ENCODE measurements around the gene TNFRSF8.

Gene TNFRSF8

GRCh38 chr1:12178511-12178910, 115.4 kb downstream of the TNFRSF8 start:
- in situ Hi-C loops (cut with MboI; ENCODE audit: low pct_unique_long_range_greater_than_20kb, low sequenced_read_pairs) = no loop called here
- DNase-seq = no peak

- DNase-seq = no peak
- in situ Hi-C loops (cut with MboI; ENCODE audit: low pct_unique_long_range_greater_than_20kb, low sequenced_read_pairs) = no loop called here
Measured at GRCh38 chr1:12179111-12179519, 116.0 kb downstream of the TNFRSF8 start.

- no peak for DNase-seq
- in situ Hi-C loops (cut with MboI; ENCODE audit: low pct_unique_long_range_greater_than_20kb, low sequenced_read_pairs) = no loop called here
Measured at GRCh38 chr1:12179676-12180075, 116.6 kb downstream of the TNFRSF8 start.

GRCh38 chr1:12180315-12180714, 117.2 kb downstream of the TNFRSF8 start:
- no peak for DNase-seq
- in situ Hi-C loops (cut with MboI; ENCODE audit: low pct_unique_long_range_greater_than_20kb, low sequenced_read_pairs) = no loop called here

GRCh38 chr1:12180903-12181302, 117.8 kb downstream of the TNFRSF8 start:
- no peak for DNase-seq
- in situ Hi-C loops (cut with MboI; ENCODE audit: low pct_unique_long_range_greater_than_20kb, low sequenced_read_pairs) = no loop called here

- no peak for DNase-seq
- in situ Hi-C loops (cut with MboI; ENCODE audit: low pct_unique_long_range_greater_than_20kb, low sequenced_read_pairs) = no loop called here
Measured at GRCh38 chr1:12181568-12181967, 118.5 kb downstream of the TNFRSF8 start.

GRCh38 chr1:12182410-12182984, 119.4 kb downstream of the TNFRSF8 start:
- no peak for DNase-seq
- in situ Hi-C loops (cut with MboI; ENCODE audit: low pct_unique_long_range_greater_than_20kb, low sequenced_read_pairs) = no loop called here

GRCh38 chr1:12183095-12183794, 120.1 kb downstream of the TNFRSF8 start:
- no peak for DNase-seq
- in situ Hi-C loops (cut with MboI; ENCODE audit: low pct_unique_long_range_greater_than_20kb, low sequenced_read_pairs) = no loop called here

GRCh38 chr1:12184008-12184681, 121.0 kb downstream of the TNFRSF8 start:
- DNase-seq = peak; percentile 89
- in situ Hi-C loops (cut with MboI; ENCODE audit: low pct_unique_long_range_greater_than_20kb, low sequenced_read_pairs) = no loop called here

GRCh38 chr1:12185036-12185917, 122.2 kb downstream of the TNFRSF8 start:
- in situ Hi-C loops (cut with MboI; ENCODE audit: low pct_unique_long_range_greater_than_20kb, low sequenced_read_pairs) = no loop called here

GRCh38 chr1:12185918-12186678, 123.0 kb downstream of the TNFRSF8 start:
- in situ Hi-C loops (cut with MboI; ENCODE audit: low pct_unique_long_range_greater_than_20kb, low sequenced_read_pairs) = no loop called here
- no peak for DNase-seq

More at GRCh38 chr1:12185036-12185917, 122.2 kb downstream of the TNFRSF8 start:
- DNase-seq = no peak

- no peak for DNase-seq
- in situ Hi-C loops (cut with MboI; ENCODE audit: low pct_unique_long_range_greater_than_20kb, low sequenced_read_pairs) = no loop called here
Measured at GRCh38 chr1:12186679-12186985, 123.5 kb downstream of the TNFRSF8 start.

- in situ Hi-C loops (cut with MboI; ENCODE audit: low pct_unique_long_range_greater_than_20kb, low sequenced_read_pairs) = no loop called here
- DNase-seq = no peak
Measured at GRCh38 chr1:12188115-12188514, 125.0 kb downstream of the TNFRSF8 start.

GRCh38 chr1:12188657-12189327, 125.7 kb downstream of the TNFRSF8 start:
- no peak for DNase-seq
- in situ Hi-C loops (cut with MboI; ENCODE audit: low pct_unique_long_range_greater_than_20kb, low sequenced_read_pairs) = no loop called here

- in situ Hi-C loops (cut with MboI; ENCODE audit: low pct_unique_long_range_greater_than_20kb, low sequenced_read_pairs) = no loop called here
- no peak for DNase-seq
Measured at GRCh38 chr1:12189328-12189682, 126.2 kb downstream of the TNFRSF8 start.

- in situ Hi-C loops (cut with MboI; ENCODE audit: low pct_unique_long_range_greater_than_20kb, low sequenced_read_pairs) = no loop called here
- no peak for DNase-seq
Measured at GRCh38 chr1:12191242-12192032, 128.3 kb downstream of the TNFRSF8 start.

All from KBM-7 (cell line).